AG04450 (cell line): ENCODE results near the gene RASGRP3. TPM values are rescaled to one million over a fixed set of nuclear protein-coding genes. Genes with fewer than 3 reads are reported as not detected.

ENCODE experiments used
- CTCF ChIA-PET: fragments of 300-600, 350-600 bp; formaldehyde crosslinking; extraction: SDS; loops from one replicate; lab custom pipeline; 2022; ENCODE audit warnings: antibody characterized with exemption, inconsistent platforms; lab: Charles Lee
- POLR2A ChIA-PET: fragments of 350-600 bp; formaldehyde crosslinking; extraction: SDS; loops from one replicate; lab custom pipeline; 2021; ENCODE audit warnings: antibody characterized with exemption, inconsistent platforms; lab: Yijun Ruan, JAX
- DNase-seq: peaks from one replicate; pipeline ENCODE4 v3.0.0-alpha.2; 2011; ENCODE audit warnings: low read depth, low spot score
- H3K27ac ChIP-seq: one replicate; pipeline ENCODE4 v1.5.1; 2012; ENCODE audit warnings: low read depth, low read length, control low read depth
- H3K27me3 ChIP-seq: one replicate; pipeline ENCODE4 v1.6.0; 2012; ENCODE audit warnings: low read length; ENCODE audit not compliant: control insufficient read depth, insufficient read depth
- H3K4me3 ChIP-seq: 2 replicates; pipeline ENCODE4 v1.5.1; 2011; ENCODE audit warnings: mild to moderate bottlenecking, low read depth, low read length, control low read depth
- H3K9me3 ChIP-seq: 2 replicates; pipeline ENCODE4 v1.5.1; 2012; ENCODE audit warnings: low read length; ENCODE audit not compliant: control insufficient read depth, insufficient read depth
- CTCF ChIP-seq: IDR thresholded peaks from 2 replicates; pipeline ENCODE4 v1.5.1; 2011; ENCODE audit warnings: low read depth, low read length, control low read depth, inconsistent platforms
- polyA plus RNA-seq: library from polyadenylated mRNA; depleted of rRNA; stranded (reverse); fragments of >200 nt; gene quantifications from 2 replicates; pipeline ENCODE4 v1.2.3, GENCODE V29; 2011

RASGRP3 gene
- polyA plus RNA-seq, 1 experiment: 1.4 TPM

GRCh38 chr2:33498291-33498956, 22.0 kb downstream of the RASGRP3 start:
- ChIA-PET POLR2A (no interaction called here), CTCF (interaction anchor here (0.6 to 1.3 kb wide), 3 partner anchors 23 to 103 kb away, joined by 3 to 9 read pairs (median 4); no protein-coding TSS in a partner anchor)
- H3K27ac ChIP-seq: no peak overlapping the region
- DNase-seq: no peak
- no peaks in the 10 kb centered on the region for H3K27me3 ChIP-seq
- no peak for TF ChIP-seq CTCF
- no peak overlapping the region for H3K4me3 ChIP-seq
- no peaks in the 10 kb centered on the region for H3K9me3 ChIP-seq

GRCh38 chr2:33500177-33500576, 23.7 kb downstream of the RASGRP3 start:
- no peak overlapping the region for H3K27ac ChIP-seq
- H3K9me3 ChIP-seq: no peaks in the 10 kb centered on the region
- TF ChIP-seq CTCF: no peak
- H3K4me3 ChIP-seq: no peak overlapping the region
- H3K27me3 ChIP-seq: no peaks in the 10 kb centered on the region
- POLR2A ChIA-PET: no interaction called here
- CTCF ChIA-PET: no interaction called here
- DNase-seq: no peak

- no peak for DNase-seq
- Histone ChIP-seq H3K27me3 (no peaks in the 10 kb centered on the region), H3K9me3 (no peaks in the 10 kb centered on the region), H3K4me3 (no peak overlapping the region), H3K27ac (no peak overlapping the region)
- TF ChIP-seq CTCF: no peak
- CTCF ChIA-PET: no interaction called here
- POLR2A ChIA-PET: no interaction called here
These were observed 25.6 kb downstream of the RASGRP3 start for GRCh38 chr2:33502025-33502424.

- ChIA-PET CTCF (interaction anchor here (2.7 kb wide), 1 partner anchor 27 kb away, joined by 8 read pairs; the partner anchor contains the start of gene RASGRP3), POLR2A (no interaction called here)
- Histone ChIP-seq H3K27ac (no peak overlapping the region), H3K4me3 (no peak overlapping the region), H3K27me3 (no peaks in the 10 kb centered on the region), H3K9me3 (no peaks in the 10 kb centered on the region)
- TF ChIP-seq CTCF: no peak
- DNase-seq: no peak
These were observed 26.6 kb downstream of the RASGRP3 start for GRCh38 chr2:33503002-33503401.

- H3K9me3 ChIP-seq: no peaks in the 10 kb centered on the region
- no peak for DNase-seq
- H3K27ac ChIP-seq: no peak overlapping the region
- TF ChIP-seq CTCF: no peak
- ChIA-PET POLR2A (interaction anchor here (0.5 kb wide), 1 partner anchor 8 kb away, joined by 3 read pairs; no protein-coding TSS in a partner anchor), CTCF (interaction anchor here (2.7 kb wide), 1 partner anchor 30 kb away, joined by 8 read pairs; the partner anchor contains the start of gene RASGRP3)
- H3K27me3 ChIP-seq: no peaks in the 10 kb centered on the region
- H3K4me3 ChIP-seq: no peak overlapping the region
These were observed 29.5 kb downstream of the RASGRP3 start for GRCh38 chr2:33505966-33506365.
